SH-SY5Y (cell line): Measurements from ENCODE around the gene PDLIM1.

Source experiments
- GATA2 ChIP-seq: IDR thresholded peaks from 2 replicates; pipeline ENCODE4 v1.6.1; 2011; ENCODE audit warnings: mild to moderate bottlenecking, low read depth, low read length
- GATA3 ChIP-seq: IDR thresholded peaks from 2 replicates; pipeline ENCODE4 v1.6.1; 2011; ENCODE audit warnings: low read depth, mild to moderate bottlenecking, low read length, moderate library complexity

Gene PDLIM1

DNA sequence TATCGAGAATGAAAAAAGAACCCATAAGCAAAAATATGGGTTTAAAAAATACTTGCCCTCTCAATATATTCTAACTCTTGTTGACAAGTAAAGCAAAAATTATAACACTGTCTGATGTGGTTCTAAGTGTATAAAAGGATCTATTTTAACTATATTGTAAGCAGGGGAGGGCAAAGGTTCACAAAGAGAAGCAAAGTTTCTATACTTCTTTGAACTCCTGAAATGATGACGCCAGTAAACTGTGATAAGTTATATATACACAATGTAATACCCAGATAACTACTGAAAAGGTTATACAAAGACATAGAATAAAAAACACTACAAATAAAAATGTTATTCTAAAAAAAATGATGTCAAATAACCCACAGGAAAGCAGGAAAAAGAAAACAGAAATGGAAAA, 37.1 kb downstream of the PDLIM1 start:
- TF ChIP-seq GATA3 = no peak
- TF ChIP-seq GATA2 = no peak

- TF ChIP-seq GATA2 (no peak), GATA3 (no peak)
These were observed 37.8 kb downstream of the PDLIM1 start for GRCh38 chr10:95253007-95253406.

GRCh38 chr10:95250856-95251255, 39.9 kb downstream of the PDLIM1 start:
- TF ChIP-seq GATA3 (no peak), GATA2 (no peak)

DNA sequence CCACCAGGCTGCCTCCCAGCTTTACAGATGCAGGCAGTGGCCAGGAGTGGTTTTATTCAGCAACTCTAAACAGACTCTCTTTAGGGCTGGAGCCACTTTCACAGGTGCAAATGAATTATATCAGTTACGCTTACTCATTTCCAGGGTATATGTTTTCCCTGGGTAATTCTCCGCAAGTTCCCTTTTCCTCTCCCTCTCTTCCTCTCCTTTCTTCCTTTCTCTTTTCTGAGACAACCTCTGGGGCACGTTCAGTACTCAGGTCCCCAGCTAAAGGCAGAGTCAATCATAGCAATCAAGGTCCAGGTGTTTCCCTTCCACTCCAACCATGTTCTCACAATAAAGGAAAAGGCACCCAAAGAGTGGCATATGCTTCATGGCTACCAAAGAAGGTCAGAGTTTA, 41.3 kb downstream of the PDLIM1 start:
- no peak for TF ChIP-seq GATA3
- no peak for TF ChIP-seq GATA2

- no peak for TF ChIP-seq GATA2
- no peak for TF ChIP-seq GATA3
These were observed 41.8 kb downstream of the PDLIM1 start for GRCh38 chr10:95248989-95249388.

DNA sequence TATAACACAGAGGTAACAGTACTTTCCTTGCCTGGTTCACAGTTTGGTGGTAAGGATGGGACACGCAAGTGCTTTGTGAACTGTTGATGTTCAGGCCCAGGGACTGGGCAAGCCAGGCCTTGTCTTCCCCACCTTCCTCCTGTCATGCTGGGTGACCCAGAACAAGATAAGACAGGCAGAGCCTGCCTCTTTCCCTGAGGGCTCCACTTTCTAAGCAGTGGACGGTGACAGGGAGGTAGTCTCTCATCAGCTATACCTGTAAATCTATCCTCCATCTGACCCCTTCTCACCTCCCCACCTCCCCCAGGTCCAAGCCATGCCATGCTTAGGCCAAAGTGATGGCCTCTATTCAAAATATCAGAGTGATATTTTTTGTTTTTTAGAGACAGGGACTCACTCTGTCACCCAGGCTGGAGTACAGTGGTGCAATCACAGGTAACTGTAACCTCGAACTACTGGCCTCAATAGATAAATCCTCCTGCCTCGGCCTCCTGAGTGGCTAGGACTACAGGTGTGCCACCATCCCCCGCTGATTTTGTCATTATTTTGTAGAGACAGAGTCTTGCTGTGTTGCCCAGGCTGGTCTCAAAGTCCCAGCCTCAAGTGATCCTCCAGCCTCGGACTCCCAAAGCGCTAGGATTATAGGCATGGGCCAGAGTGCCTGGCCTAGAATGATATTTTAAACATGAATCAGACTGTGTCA, 42.8 kb downstream of the PDLIM1 start:
- TF ChIP-seq GATA2 (no peak), GATA3 (no peak)

GRCh38 chr10:95247200-95247880, 43.5 kb downstream of the PDLIM1 start:
- TF ChIP-seq GATA2 (no peak), GATA3 (no peak)

DNA sequence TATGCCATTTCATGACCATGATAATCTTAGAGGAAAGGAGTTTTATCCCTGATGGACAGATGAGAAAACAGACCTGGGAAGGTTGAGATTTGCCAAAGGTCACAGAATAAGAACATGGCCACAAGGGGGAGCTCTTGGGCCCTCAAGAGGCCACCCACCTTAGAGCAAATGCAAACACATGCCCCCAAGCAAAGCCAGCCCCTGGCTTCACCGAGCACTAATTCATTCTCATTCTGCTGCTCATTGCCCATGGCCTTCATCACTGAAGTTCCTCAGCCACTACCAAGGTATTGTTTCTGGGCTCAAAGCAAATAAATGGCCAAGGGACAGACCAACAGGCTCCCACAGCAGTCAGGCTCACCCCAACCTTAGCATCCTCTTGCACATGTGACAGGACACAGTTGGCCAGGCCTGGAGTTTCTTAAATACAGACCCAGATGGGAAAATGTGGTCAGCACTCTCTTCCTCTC, 44.2 kb downstream of the PDLIM1 start:
- TF ChIP-seq GATA2 = no peak
- no peak for TF ChIP-seq GATA3

GRCh38 chr10:95245425-95246055, 45.3 kb downstream of the PDLIM1 start:
- TF ChIP-seq GATA3 (no peak), GATA2 (no peak)

GRCh38 chr10:95244152-95244551, 46.7 kb downstream of the PDLIM1 start:
- TF ChIP-seq GATA2 = no peak
- no peak for TF ChIP-seq GATA3

DNA sequence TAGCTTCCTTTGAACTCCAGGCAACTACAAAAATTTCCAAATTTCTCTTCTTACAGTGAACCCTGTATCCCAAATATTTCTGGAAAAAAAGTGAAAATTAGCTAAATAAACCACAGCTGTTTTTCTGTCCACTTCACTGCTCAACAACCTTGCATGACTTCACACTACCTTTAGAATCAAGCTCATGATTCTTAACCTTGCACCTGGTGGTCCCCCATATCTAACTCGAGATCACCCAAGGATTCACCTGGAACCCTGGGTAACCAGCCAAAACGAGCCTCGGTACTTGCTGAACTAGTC, 47.5 kb downstream of the PDLIM1 start:
- no peak for TF ChIP-seq GATA3
- TF ChIP-seq GATA2 = no peak

DNA sequence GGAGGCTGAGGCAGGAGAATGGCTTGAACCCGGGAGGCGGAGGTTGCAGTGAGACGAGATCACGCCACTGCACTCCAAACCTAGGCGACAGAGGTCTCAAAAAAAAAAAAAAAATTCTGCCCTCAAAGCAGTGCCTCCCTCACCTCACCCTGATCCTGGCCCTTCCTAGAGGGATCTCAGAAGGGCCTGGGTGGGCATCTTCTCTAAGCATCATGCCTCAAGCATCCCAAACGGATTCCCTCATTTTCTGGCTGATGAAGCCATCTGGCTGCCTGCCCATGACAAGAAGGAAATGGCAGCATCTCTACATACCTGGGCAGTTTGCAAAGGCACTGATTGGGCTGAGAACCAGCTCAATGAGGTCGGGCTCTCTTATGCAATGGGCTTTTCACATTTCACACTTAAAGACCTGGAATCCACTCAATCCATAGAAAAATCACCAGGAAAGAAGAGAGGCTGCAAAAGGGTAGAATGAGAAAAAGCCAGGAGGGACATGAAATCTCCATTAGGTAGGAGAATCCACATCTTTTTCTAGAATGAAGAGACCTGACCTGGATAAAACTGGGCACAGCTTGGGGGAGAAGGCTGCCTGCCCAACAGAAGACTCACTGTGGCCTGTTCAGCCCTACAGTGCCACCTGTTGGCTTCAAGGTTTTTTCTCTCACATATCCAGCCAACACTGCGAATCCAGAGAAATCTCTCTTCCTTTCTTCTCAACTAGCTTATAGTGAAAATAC, 48.1 kb downstream of the PDLIM1 start:
- TF ChIP-seq GATA3 = no peak
- TF ChIP-seq GATA2 = no peak

DNA sequence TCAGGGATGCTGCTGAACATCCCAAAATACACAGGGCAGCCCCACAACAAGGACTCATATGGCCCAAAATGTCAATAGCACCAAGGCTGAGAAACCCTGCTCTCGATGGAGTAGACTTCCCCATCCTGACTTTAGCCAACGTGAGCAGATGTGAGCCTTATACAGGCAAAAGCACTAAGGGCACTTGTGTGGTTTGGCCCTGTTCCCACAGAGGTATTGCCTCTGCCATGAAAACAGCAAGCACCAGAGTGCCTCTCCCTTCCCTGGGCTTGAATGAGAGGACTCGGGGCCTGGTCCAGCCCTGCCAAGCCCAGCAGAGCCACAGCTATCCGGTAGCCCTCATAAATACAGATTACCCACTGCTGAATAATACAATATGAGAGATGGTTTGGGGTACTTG, 49.3 kb downstream of the PDLIM1 start:
- no peak for TF ChIP-seq GATA2
- TF ChIP-seq GATA3 = no peak

DNA sequence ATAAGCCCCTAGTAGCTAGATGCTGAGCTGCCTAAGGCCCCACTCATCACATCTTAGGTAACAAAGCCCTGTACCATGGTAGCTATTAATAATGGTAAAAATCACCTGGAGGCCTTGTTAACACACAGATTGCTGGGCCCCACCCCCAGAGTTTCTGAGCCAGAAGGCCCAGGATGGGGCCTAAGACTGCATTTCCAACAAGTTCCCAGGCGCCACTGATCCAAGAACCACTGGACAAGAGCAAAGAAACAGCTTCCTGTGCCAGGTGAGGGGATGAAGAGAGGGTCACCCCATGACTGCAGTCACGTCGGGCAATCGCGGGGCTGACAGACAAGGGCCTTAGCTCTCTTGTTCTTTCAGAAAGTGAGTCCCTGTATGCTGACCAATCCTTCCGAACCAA, 50.0 kb downstream of the PDLIM1 start:
- TF ChIP-seq GATA2 (no peak), GATA3 (no peak)

DNA sequence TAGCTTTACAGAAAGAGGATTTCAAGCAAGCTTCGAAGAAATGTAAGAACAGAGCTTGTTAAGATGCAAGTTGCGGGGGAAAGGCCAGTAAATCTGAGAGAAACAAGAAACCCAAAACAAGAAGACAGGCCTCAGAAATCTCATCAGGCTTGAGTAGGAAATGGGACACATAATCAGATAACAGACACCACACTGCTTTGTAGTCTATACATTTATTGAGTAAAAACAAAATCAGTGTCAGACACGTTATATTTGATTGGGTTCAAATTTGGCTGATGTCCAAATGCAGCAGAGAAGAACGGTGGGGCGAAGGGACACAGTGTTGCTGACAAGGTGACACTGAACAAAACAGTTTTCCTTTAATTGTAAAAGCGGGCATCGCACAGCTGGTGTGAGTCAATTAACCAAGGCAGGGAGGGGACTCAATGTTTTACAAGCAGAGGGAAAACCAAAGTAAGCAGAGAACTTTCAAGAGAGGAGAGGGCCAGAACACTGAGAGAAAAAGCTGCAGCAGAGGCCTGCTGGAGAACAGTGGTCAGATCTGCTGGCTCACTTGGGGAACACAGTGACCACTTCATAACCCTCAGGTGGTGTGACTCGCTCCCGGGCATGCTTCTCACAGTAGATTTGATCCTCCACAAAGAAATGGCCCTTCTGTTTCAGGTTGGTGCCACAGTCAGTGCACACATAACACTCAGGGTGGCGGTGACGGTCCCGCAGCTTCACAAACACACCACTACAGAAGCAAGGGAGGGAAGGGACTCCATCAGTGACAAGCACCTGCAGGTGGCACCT, 53.2 kb downstream of the PDLIM1 start:
- TF ChIP-seq GATA3 (no peak), GATA2 (no peak)
